Activated CD4-positive, alpha-beta memory T cell treated with anti-CD3 and anti-CD28 coated beads, Interleukin-2, amount 10 ng/mL, durations not matched to agents 7 days and 5 days (primary cell): Measurements from ENCODE around the gene RBM20. TPM values are rescaled to one million over a fixed set of nuclear protein-coding genes. Genes with fewer than 3 reads are reported as not detected.
"Not testable (repeated sequence)": the region's sequence is repeated elsewhere in the genome, so short reads cannot be mapped to it uniquely, and the experiment has no call there.

Experiments
- CTCF ChIA-PET: fragments of 350-600 bp; sonication (Branson Sonifier 250); formaldehyde crosslinking; loops from one replicate; lab custom pipeline; 2021; ENCODE audit warnings: antibody characterized with exemption, inconsistent platforms; lab: Charles Lee
- POLR2A ChIA-PET: fragments of 350-600 bp; sonication (Branson Sonifier 250); formaldehyde crosslinking; loops from one replicate; lab custom pipeline; 2021; ENCODE audit warnings: antibody characterized with exemption; lab: Charles Lee
- DNase-seq: peaks from one replicate; pipeline ENCODE4 v3.0.0-alpha.2; 2020
- H3K27ac Mint-ChIP-seq: one replicate; pipeline ENCODE4 v1.8.0; 2021; ENCODE audit warnings: mild to moderate bottlenecking, mixed read lengths
- H3K27me3 Mint-ChIP-seq: one replicate; pipeline ENCODE4 v1.8.0; 2021; ENCODE audit warnings: mixed read lengths
- H3K36me3 Mint-ChIP-seq: one replicate; pipeline ENCODE4 v1.8.0; 2021; ENCODE audit warnings: low read depth, mixed read lengths
- H3K4me1 Mint-ChIP-seq: one replicate; pipeline ENCODE4 v1.8.0; 2021; ENCODE audit warnings: mixed read lengths
- H3K4me3 Mint-ChIP-seq: one replicate; pipeline ENCODE4 v1.8.0; 2021; ENCODE audit warnings: mild to moderate bottlenecking, mixed read lengths
- H3K9me3 Mint-ChIP-seq: one replicate; pipeline ENCODE4 v1.8.0; 2021; ENCODE audit warnings: mixed read lengths
- total RNA-seq, 2 experiments: library from RNA; stranded (reverse); gene quantifications; one replicate each; pipeline ENCODE4 v1.2.3, GENCODE V29; 2021

Gene RBM20
- total RNA-seq, 2 experiments from 2014 or later, result 0.03 TPM; not detected in 1

DNA sequence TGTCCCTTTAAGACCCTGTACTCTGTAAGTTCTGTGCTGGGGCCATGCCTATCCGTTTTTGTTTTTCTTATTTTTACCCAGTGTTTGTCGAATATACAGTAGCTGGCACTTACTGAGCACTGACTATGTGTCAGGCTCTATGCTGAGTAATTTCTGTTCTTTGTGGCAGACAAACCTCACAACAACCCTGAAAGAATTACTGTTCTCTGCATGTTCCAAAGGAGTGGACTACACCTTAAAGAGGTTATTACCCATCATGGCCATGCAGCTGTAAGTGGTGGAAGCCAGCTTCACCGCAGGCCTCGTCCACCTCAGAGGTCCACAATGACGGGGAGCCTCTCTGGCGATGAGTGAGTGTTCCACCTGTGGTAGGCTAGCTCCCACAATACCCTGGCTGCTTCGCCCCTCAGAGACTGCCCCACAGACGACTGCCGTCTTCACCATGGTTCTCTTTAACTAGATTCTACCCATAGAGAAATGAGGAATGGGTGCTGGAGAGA, 30.1 kb upstream of the RBM20 start:
- Mint-ChIP-seq H3K9me3 (no peaks in the 10 kb centered on the region), H3K27ac (no peak overlapping the region), H3K4me1 (peaks cover 41% of the 10 kb centered on the region), H3K27me3 (no peaks in the 10 kb centered on the region), H3K4me3 (no peak overlapping the region), H3K36me3 (no peaks in the 10 kb centered on the region)
- DNase-seq, result no peak
- ChIA-PET CTCF (interaction anchor here (0.9 to 1.7 kb wide), 3 partner anchors 48 to 67 kb away, joined by 3 to 5 read pairs (median 3); no protein-coding TSS in a partner anchor), POLR2A (interaction anchor here (0.7 to 2.0 kb wide), 3 partner anchors 9 to 305 kb away, joined by 3 to 7 read pairs (median 3); partner anchors contain the start of genes BBIP1 and SHOC2)

- Mint-ChIP-seq H3K27me3 (no peaks in the 10 kb centered on the region), H3K36me3 (no peaks in the 10 kb centered on the region), H3K27ac (no peak overlapping the region), H3K4me3 (no peak overlapping the region), H3K9me3 (no peaks in the 10 kb centered on the region), H3K4me1 (peaks cover 41% of the 10 kb centered on the region)
- POLR2A ChIA-PET, result interaction anchor here (2.0 kb wide), 1 partner anchor 8 kb away, joined by 7 read pairs; no protein-coding TSS in a partner anchor
- no peak for DNase-seq
- CTCF ChIA-PET, result interaction anchor here (1.2 to 1.7 kb wide), 3 partner anchors 15 to 57 kb away, joined by 3 to 5 read pairs (median 4); no protein-coding TSS in a partner anchor
Observed at GRCh38 chr10:110615057-110615747, 28.9 kb upstream of the RBM20 start.

DNA sequence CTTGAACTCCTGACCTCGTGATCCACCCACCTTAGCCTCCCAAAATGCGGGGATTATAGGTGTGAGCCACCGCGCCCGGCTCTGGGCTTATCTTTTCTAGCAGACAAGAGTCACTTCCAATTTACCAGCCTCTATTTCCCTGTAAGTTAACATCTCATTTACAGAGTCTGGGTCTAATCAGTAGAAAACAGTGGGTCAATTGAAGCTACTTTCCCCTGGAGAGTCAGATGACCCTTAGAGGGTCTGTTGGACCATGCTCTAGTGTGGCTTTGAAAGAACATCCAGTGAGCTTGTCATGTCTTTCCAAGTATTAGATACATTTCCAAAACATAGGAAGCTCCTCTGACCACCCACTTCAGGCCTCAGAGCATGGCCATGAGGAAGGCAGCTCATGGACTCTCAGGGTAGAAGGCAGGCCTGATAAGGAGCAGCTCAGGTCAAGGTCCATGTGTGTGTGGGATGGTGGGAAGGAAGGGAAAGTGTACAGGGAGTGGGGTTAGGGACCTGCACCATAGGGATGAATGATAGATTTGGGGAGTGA, 27.6 kb upstream of the RBM20 start:
- H3K4me1 Mint-ChIP-seq, result peaks cover 38% of the 10 kb centered on the region

DNA sequence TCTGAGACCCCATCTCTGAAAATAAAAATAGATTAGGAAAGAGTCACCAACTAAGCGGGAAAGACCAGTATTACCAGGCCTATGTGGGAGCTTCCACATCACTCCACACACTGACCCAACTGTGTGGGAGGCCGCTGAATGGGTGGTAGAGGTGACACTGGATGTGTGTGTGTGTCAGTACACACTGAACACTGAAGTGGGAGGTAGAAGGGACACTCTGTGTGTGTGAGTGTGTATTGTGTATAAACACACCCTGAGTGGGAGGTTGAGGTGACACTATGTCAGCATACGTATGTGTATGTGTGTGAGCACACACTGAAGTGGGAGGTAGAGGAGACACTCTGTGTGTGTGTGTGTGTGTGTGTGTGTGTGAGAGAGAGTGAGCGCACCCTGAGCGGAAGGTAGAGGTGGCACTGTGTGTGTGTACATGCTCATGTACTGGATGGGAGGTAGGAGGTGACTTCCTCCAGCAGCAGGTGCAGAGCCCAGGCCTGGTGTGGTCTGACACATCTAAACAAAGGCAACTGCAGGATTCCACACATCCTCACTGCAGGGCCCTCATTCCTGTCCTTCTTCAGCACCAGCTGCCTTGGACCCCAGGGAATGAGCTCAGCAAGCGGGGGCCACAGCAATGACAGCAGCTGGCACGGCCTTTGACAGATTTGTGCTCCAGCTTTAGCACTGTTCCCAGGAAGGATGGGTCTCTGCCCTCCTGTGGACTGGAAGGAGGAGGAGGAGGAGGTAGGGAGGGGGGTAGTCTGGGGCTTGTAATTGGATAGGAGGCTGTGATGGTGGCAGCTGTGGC, 26.5 kb upstream of the RBM20 start:
- Mint-ChIP-seq H3K4me3 (no peak overlapping the region), H3K36me3 (no peaks in the 10 kb centered on the region), H3K4me1 (peaks cover 30% of the 10 kb centered on the region), H3K27ac (no peak overlapping the region), H3K27me3 (peaks cover 7% of the 10 kb centered on the region), H3K9me3 (no peaks in the 10 kb centered on the region)
- ChIA-PET POLR2A (no interaction called here), CTCF (interaction anchor here (1.7 to 2.9 kb wide), 2 partner anchors 23 to 55 kb away, joined by 5 to 12 read pairs; no protein-coding TSS in a partner anchor)
- DNase-seq, result no peak

More for the DNA sequence above, 27.6 kb upstream of the RBM20 start:
- POLR2A ChIA-PET, result no interaction called here
- Mint-ChIP-seq H3K27me3 (peaks cover under 1% of the 10 kb centered on the region), H3K9me3 (no peaks in the 10 kb centered on the region), H3K36me3 (no peaks in the 10 kb centered on the region), H3K27ac (no peak overlapping the region), H3K4me3 (no peak overlapping the region)
- DNase-seq, result no peak
- CTCF ChIA-PET, result interaction anchor here (1.2 to 2.9 kb wide), 3 partner anchors 16 to 56 kb away, joined by 4 to 12 read pairs (median 5); no protein-coding TSS in a partner anchor

GRCh38 chr10:110618230-110618610, 25.9 kb upstream of the RBM20 start:
- H3K36me3 Mint-ChIP-seq, result no peaks in the 10 kb centered on the region
- H3K27me3 Mint-ChIP-seq, result peaks cover 7% of the 10 kb centered on the region
- H3K27ac Mint-ChIP-seq, result no peak overlapping the region
- DNase-seq, result no peak
- no peak overlapping the region for H3K4me3 Mint-ChIP-seq
- no peaks in the 10 kb centered on the region for H3K9me3 Mint-ChIP-seq
- peaks cover 25% of the 10 kb centered on the region for H3K4me1 Mint-ChIP-seq
- POLR2A ChIA-PET, result no interaction called here
- CTCF ChIA-PET, result interaction anchor here (2.9 kb wide), 1 partner anchor 54 kb away, joined by 12 read pairs; no protein-coding TSS in a partner anchor

DNA sequence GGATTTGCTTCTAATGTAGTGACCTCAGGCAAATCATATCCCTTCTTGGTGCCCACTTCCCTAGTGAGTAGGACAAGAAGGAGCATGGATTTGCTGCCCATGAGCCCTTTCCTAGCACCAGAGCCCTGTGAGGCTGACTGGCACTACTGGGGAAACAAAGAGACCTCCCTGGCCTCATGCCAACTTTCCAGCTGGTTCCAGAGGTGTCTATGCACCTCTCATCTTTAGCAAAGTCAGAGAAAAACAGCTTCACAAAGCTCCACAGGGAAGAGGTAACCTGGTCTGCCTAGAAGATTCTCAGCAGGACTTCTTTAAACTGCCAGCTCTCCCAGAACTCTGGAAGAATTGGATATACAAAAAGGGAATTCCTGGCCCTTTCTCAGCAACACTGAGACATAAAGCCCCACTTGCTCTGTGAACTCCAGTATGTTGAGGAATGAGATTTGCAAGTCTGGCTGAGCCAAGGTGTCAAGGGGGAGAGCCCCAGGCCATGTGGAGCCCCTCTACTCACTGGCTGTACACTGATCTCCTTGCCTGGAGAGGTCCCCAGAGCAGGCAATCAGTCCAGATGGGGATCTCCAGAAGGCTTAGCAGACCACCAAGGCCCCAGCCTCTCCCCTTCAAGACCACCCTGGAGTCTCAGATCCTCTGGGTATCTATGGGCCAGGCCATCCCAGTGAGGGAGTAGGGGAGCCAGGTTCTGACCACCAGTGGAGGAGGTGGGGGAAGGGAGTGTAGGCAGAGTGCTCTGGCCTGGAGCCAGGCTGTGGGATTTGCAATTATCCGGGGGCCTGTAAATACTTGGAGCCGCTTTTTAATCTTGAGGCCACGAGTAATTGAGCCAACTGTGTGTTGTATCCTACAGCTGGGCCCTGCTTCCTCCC, 24.4 kb upstream of the RBM20 start:
- POLR2A ChIA-PET, result interaction anchor here (1.4 kb wide), 1 partner anchor 9 kb away, joined by 5 read pairs; no protein-coding TSS in a partner anchor
- Mint-ChIP-seq H3K4me3 (no peak overlapping the region), H3K27ac (no peak overlapping the region), H3K27me3 (peaks cover 10% of the 10 kb centered on the region), H3K4me1 (peaks cover 12% of the 10 kb centered on the region), H3K9me3 (no peaks in the 10 kb centered on the region), H3K36me3 (no peaks in the 10 kb centered on the region)
- no peak for DNase-seq
- CTCF ChIA-PET, result interaction anchor here (1.2 to 2.9 kb wide), 4 partner anchors 9 to 53 kb away, joined by 3 to 12 read pairs (median 4); no protein-coding TSS in a partner anchor

DNA sequence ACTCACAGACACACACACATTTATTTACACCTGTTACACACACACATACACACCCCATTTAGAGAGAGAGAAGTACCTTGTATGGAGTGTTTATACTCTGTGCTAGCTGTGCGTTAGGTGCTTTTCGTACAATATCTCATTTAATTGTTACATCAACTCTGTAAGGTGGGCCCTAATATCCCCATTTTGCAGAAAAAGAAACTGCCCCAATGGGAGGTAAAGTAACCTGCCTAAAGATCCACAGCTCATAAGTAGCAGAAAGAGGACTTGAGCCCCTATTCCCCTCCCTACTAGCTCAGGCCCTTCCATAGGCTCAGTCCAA, 23.8 kb upstream of the RBM20 start:
- DNase-seq, result no peak
- POLR2A ChIA-PET, result interaction anchor here (1.4 kb wide), 1 partner anchor 9 kb away, joined by 5 read pairs; no protein-coding TSS in a partner anchor
- no peaks in the 10 kb centered on the region for H3K9me3 Mint-ChIP-seq
- H3K4me1 Mint-ChIP-seq, result peaks cover 11% of the 10 kb centered on the region
- H3K27ac Mint-ChIP-seq, result no peak overlapping the region
- peaks cover 10% of the 10 kb centered on the region for H3K27me3 Mint-ChIP-seq
- H3K4me3 Mint-ChIP-seq, result no peak overlapping the region
- CTCF ChIA-PET, result interaction anchor here (1.2 to 1.4 kb wide), 3 partner anchors 10 to 52 kb away, joined by 3 to 6 read pairs (median 3); no protein-coding TSS in a partner anchor
- H3K36me3 Mint-ChIP-seq, result no peaks in the 10 kb centered on the region

DNA sequence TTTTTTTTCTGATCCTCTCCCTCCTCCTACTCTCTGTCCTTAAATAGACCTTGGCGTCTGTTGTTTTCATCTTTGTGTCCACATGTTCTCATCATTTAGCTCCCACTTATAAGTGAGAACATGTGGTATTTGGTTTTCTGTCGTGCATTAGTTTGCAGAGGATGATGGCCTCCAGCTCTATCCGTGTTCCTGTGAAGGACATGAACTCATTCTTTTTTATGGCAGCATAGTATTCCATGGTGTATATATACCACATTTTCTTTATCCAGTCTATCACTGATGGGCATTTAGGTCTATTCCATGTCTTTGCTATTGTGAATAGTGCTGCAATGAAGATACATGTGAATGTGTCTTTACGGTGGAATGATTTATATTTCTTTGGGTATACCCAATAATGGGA, 20.8 kb upstream of the RBM20 start:
- H3K4me1 Mint-ChIP-seq, H3K36me3 Mint-ChIP-seq, H3K9me3 Mint-ChIP-seq, H3K4me3 Mint-ChIP-seq, DNase-seq, H3K27ac Mint-ChIP-seq: not testable (repeated sequence)
- ChIA-PET CTCF (interaction anchor here (0.9 to 1.4 kb wide), 4 partner anchors 23 to 320 kb away, joined by 3 to 4 read pairs (median 3); no protein-coding TSS in a partner anchor), POLR2A (interaction anchor here (2.0 kb wide), 1 partner anchor 9 kb away, joined by 7 read pairs; no protein-coding TSS in a partner anchor)
- H3K27me3 Mint-ChIP-seq, result peaks cover 14% of the 10 kb centered on the region

GRCh38 chr10:110625356-110625894, 18.7 kb upstream of the RBM20 start:
- DNase-seq, result no peak
- ChIA-PET CTCF (no interaction called here), POLR2A (no interaction called here)
- no peak overlapping the region for H3K4me3 Mint-ChIP-seq
- peaks cover 20% of the 10 kb centered on the region for H3K27me3 Mint-ChIP-seq
- H3K4me1 Mint-ChIP-seq, result no peaks in the 10 kb centered on the region
- H3K36me3 Mint-ChIP-seq, result no peaks in the 10 kb centered on the region
- no peak overlapping the region for H3K27ac Mint-ChIP-seq
- no peaks in the 10 kb centered on the region for H3K9me3 Mint-ChIP-seq

GRCh38 chr10:110625951-110626855, 17.9 kb upstream of the RBM20 start:
- ChIA-PET POLR2A (no interaction called here), CTCF (no interaction called here)
- Mint-ChIP-seq H3K27me3 (peaks cover 20% of the 10 kb centered on the region), H3K36me3 (no peaks in the 10 kb centered on the region), H3K4me1 (no peaks in the 10 kb centered on the region), H3K27ac (no peak overlapping the region), H3K9me3 (no peaks in the 10 kb centered on the region), H3K4me3 (no peak overlapping the region)
- no peak for DNase-seq

GRCh38 chr10:110628161-110628560, 16.0 kb upstream of the RBM20 start:
- no peak for DNase-seq
- peaks cover 13% of the 10 kb centered on the region for H3K27me3 Mint-ChIP-seq
- ChIA-PET POLR2A (no interaction called here), CTCF (no interaction called here)
- H3K36me3 Mint-ChIP-seq, result no peaks in the 10 kb centered on the region
- H3K9me3 Mint-ChIP-seq, result no peaks in the 10 kb centered on the region
- H3K4me3 Mint-ChIP-seq, result no peak overlapping the region
- H3K27ac Mint-ChIP-seq, result no peak overlapping the region
- no peaks in the 10 kb centered on the region for H3K4me1 Mint-ChIP-seq
